GM18861 (cell line): ENCODE results near the gene AUTS2.

Experiments
- ATAC-seq: cut with Tn5 transposase; IDR thresholded peaks from one replicate; pipeline ENCODE4 v1.9.1; 2021; ENCODE audit not compliant: unreplicated experiment

The AUTS2 gene

GRCh38 chr7:70472601-70473237, 874.4 kb downstream of the AUTS2 start:
- no peak for ATAC-seq

- no peak for ATAC-seq
Measured at GRCh38 chr7:70474639-70475234, 876.5 kb downstream of the AUTS2 start.

- no peak for ATAC-seq
Measured at GRCh38 chr7:70477036-70478010, 879.0 kb downstream of the AUTS2 start.

GRCh38 chr7:70479153-70480021, 881.1 kb downstream of the AUTS2 start:
- no peak for ATAC-seq

GRCh38 chr7:70480927-70481569, 882.8 kb downstream of the AUTS2 start:
- ATAC-seq, result no peak

- no peak for ATAC-seq
Measured at GRCh38 chr7:70481570-70482123, 883.4 kb downstream of the AUTS2 start.

- ATAC-seq, result no peak
Measured at GRCh38 chr7:70484255-70484654, 886.0 kb downstream of the AUTS2 start.

GRCh38 chr7:70486977-70487376, 888.7 kb downstream of the AUTS2 start:
- ATAC-seq, result no peak

- ATAC-seq, result no peak
Measured at GRCh38 chr7:70487428-70487827, 889.2 kb downstream of the AUTS2 start.

GRCh38 chr7:70487886-70488285, 889.6 kb downstream of the AUTS2 start:
- no peak for ATAC-seq

GRCh38 chr7:70489813-70490212, 891.5 kb downstream of the AUTS2 start:
- no peak for ATAC-seq

- no peak for ATAC-seq
Measured at GRCh38 chr7:70492625-70493024, 894.4 kb downstream of the AUTS2 start.

GRCh38 chr7:70494225-70495032, 896.2 kb downstream of the AUTS2 start:
- ATAC-seq, result no peak

GRCh38 chr7:70495033-70495376, 896.7 kb downstream of the AUTS2 start:
- ATAC-seq, result no peak

GRCh38 chr7:70497793-70498192, 899.5 kb downstream of the AUTS2 start:
- ATAC-seq, result no peak

- ATAC-seq, result no peak
Measured at GRCh38 chr7:70498232-70498992, 900.1 kb downstream of the AUTS2 start.

GRCh38 chr7:70500261-70500660, 902.0 kb downstream of the AUTS2 start:
- ATAC-seq, result no peak

- ATAC-seq, result no peak
Measured at GRCh38 chr7:70502117-70502863, 904.0 kb downstream of the AUTS2 start.
